K562 (cell line): ENCODE data around the gene PLAAT3. TPM values are rescaled to one million over a fixed set of nuclear protein-coding genes. Genes with fewer than 3 reads are reported as not detected.
"Not testable (repeated sequence)": the region's sequence is repeated elsewhere in the genome, so short reads cannot be mapped to it uniquely, and the experiment has no call there.

Source experiments
- ATAC-seq: fragments of 200-7000 bp; cut with Tn5 transposase; 3 replicates; pipeline ENCODE4 v1.9.1; 2020; ENCODE audit warnings: moderate library complexity
- BruUV-seq: library from RNA; stranded (reverse); fragments of 400-500 nt; replicated peaks from 2 replicates; lab custom pipeline; 2021; lab: Mats Ljungman, UMichigan
- CTCF ChIA-PET: fragments of 300-600 bp; formaldehyde crosslinking; extraction: SDS; loops from one replicate; lab custom pipeline; 2021; ENCODE audit warnings: low intra/inter-chr PET ratio; lab: Yijun Ruan, JAX
- POLR2A ChIA-PET: fragments of 300-600, 350-650 bp; sonication (Branson Sonifier 250); formaldehyde crosslinking; extraction: SDS; loops from one replicate; lab custom pipeline; 2021; ENCODE audit warnings: antibody characterized with exemption, inconsistent platforms; lab: Yijun Ruan, JAX
- DNase-seq, 4 experiments: peaks; one replicate each; pipeline versions ENCODE4 v3.0.0 to v3.0.0-alpha.2; 2011 to 2018; ENCODE audit warnings: low spot score in 3 of 4, mixed read lengths in 3 of 4; ENCODE audit errors: extremely low read depth in 1 of 4
- FAIRE-seq: peaks from 2 replicates; lab custom pipeline; 2011; peaks lifted over from hg19 to GRCh38; lab: Jason Lieb, UNC
- H2AFZ ChIP-seq: 2 replicates; pipeline ENCODE4 v1.6.0; 2011; ENCODE audit warnings: low read depth, low read length, control low read depth, inconsistent platforms
- H3K27ac ChIP-seq: fragments of 200-600 bp; 3 replicates; pipeline ENCODE4 v1.8.0; 2011; ENCODE audit warnings: low read depth, mild to moderate bottlenecking, control low read depth, inconsistent platforms, low read length, moderate library complexity, mixed read lengths; ENCODE audit errors: extremely low read depth
- H3K27me3 ChIP-seq, 2 experiments: fragments of 300-600 bp in 1 of 2; 2 replicates in 1 of 2; 3 replicates in 1 of 2; pipeline versions ENCODE4 v1.6.0 to v1.8.0; 2011; ENCODE audit warnings: inconsistent platforms in 2 of 2, low read length in 2 of 2, mild to moderate bottlenecking in 1 of 2, mixed read lengths in 1 of 2, moderate library complexity in 1 of 2; ENCODE audit not compliant: control insufficient read depth in 2 of 2, insufficient read depth in 2 of 2
- H3K36me3 ChIP-seq: fragments of 300-600 bp; 3 replicates; pipeline ENCODE4 v1.8.0; 2011; ENCODE audit warnings: mild to moderate bottlenecking, low read length, inconsistent platforms; ENCODE audit not compliant: control insufficient read depth, insufficient read depth
- H3K4me1 ChIP-seq, 2 experiments: fragments of 200-600 bp in 1 of 2; replicated peaks in 1 of 2; 2 replicates in 1 of 2; 3 replicates in 1 of 2; pipeline versions ENCODE4 v1.5.1 to v1.8.0; 2011; ENCODE audit warnings: inconsistent platforms in 2 of 2, low read length in 2 of 2, mild to moderate bottlenecking in 1 of 2, mixed read lengths in 1 of 2, moderate library complexity in 1 of 2; ENCODE audit not compliant: control insufficient read depth in 2 of 2, insufficient read depth in 2 of 2
- H3K4me2 ChIP-seq: 2 replicates; pipeline ENCODE4 v1.6.1; 2011; ENCODE audit warnings: low read length, control low read depth, inconsistent platforms, mixed read lengths; ENCODE audit not compliant: insufficient read depth
- H3K4me3 ChIP-seq: fragments of 200-600 bp; sonication (generic), shearing (Covaris generic); 2 replicates; pipeline ENCODE4 v1.5.1; 2016; ENCODE audit warnings: control low read depth, inconsistent platforms
- H3K79me2 ChIP-seq: fragments of 200-600 bp; 3 replicates; pipeline ENCODE4 v1.8.0; 2011; ENCODE audit warnings: low read length, inconsistent platforms; ENCODE audit not compliant: control insufficient read depth, insufficient read depth
- H3K9ac ChIP-seq, 2 experiments: 2 replicates each; pipeline versions ENCODE4 v1.6.0 to v1.6.1; 2011; ENCODE audit warnings: low read depth in 2 of 2, low read length in 2 of 2, control low read depth in 1 of 2, inconsistent platforms in 1 of 2, mild to moderate bottlenecking in 1 of 2, mixed read lengths in 1 of 2; ENCODE audit not compliant: insufficient read depth in 1 of 2
- H3K9me1 ChIP-seq: one replicate; pipeline ENCODE4 v1.6.0; 2011; ENCODE audit warnings: inconsistent platforms, mild to moderate bottlenecking, low read length, moderate library complexity; ENCODE audit not compliant: control insufficient read depth, insufficient read depth
- H3K9me3 ChIP-seq: replicated peaks from 2 replicates; pipeline ENCODE4 v1.5.1; 2011; ENCODE audit warnings: low read depth, low read length, inconsistent platforms; ENCODE audit not compliant: control insufficient read depth, insufficient read depth
- H4K20me1 ChIP-seq: replicated peaks from 2 replicates; pipeline ENCODE4 v1.6.1; 2011; ENCODE audit warnings: low read length, inconsistent platforms, mixed read lengths; ENCODE audit not compliant: control insufficient read depth, insufficient read depth
- KLF1 ChIP-seq: fragments of 450-650 bp; IDR thresholded peaks from 2 replicates; pipeline ENCODE4 v1.6.1; 2016; ENCODE audit warnings: missing genetic modification characterization, missing compliant biosample characterization
- MAFG ChIP-seq: fragments of 450-650 bp; conservative IDR thresholded peaks from 2 replicates; pipeline ENCODE4 v1.6.1; 2016; ENCODE audit warnings: missing genetic modification characterization, missing compliant biosample characterization
- NFRKB ChIP-seq: fragments of 450-650 bp; IDR thresholded peaks from 2 replicates; pipeline ENCODE4 v1.6.1; 2016; ENCODE audit warnings: low read depth
- NR2C2 ChIP-seq, 2 experiments: fragments of 200-800 bp in 1 of 2; sonication (Bioruptor generic) in 1 of 2; sonication (generic) in 1 of 2; formaldehyde crosslinking in 1 of 2; IDR thresholded peaks; 2 replicates each; pipeline versions ENCODE4 v1.6.1 to v1.8.0; 2016 to 2022; ENCODE audit warnings: mild to moderate bottlenecking in 1 of 2, missing compliant biosample characterization in 1 of 2, missing genetic modification characterization in 1 of 2, missing genetic modification reagents in 1 of 2
- PTRF ChIP-seq: fragments of 450-650 bp; IDR thresholded peaks from 2 replicates; pipeline ENCODE4 v1.6.1; 2016; ENCODE audit warnings: mild to moderate bottlenecking, missing genetic modification characterization, missing compliant biosample characterization
- PYGO2 ChIP-seq: fragments of 450-650 bp; IDR thresholded peaks from 2 replicates; pipeline ENCODE4 v1.6.1; 2016; ENCODE audit warnings: mild to moderate bottlenecking, missing genetic modification characterization, moderate library complexity, missing compliant biosample characterization
- RHOXF2B ChIP-seq: fragments of 250-450 bp; sonication (Bioruptor Pico); conservative IDR thresholded peaks from 2 replicates; pipeline ENCODE4 v1.5.1; 2021
- RNF2 ChIP-seq: sonication (generic); IDR thresholded peaks from 2 replicates; pipeline ENCODE4 v1.6.1; 2016
- THRB ChIP-seq: fragments of 450-650 bp; formaldehyde crosslinking; conservative IDR thresholded peaks from 2 replicates; pipeline ENCODE4 v1.4.0; 2022; ENCODE audit warnings: mild to moderate bottlenecking, missing genetic modification characterization
- ZNF175 ChIP-seq: fragments of 200-800 bp; sonication (Bioruptor generic); IDR thresholded peaks from 2 replicates; pipeline ENCODE4 v1.6.1; 2016; ENCODE audit warnings: low read depth, mild to moderate bottlenecking, missing genetic modification characterization, missing compliant biosample characterization
- ZNF57 ChIP-seq: fragments of 450-650 bp; formaldehyde crosslinking; IDR thresholded peaks from 2 replicates; pipeline ENCODE4 v1.4.0; 2020; ENCODE audit warnings: mild to moderate bottlenecking, moderate library complexity
- ZNF584 ChIP-seq: fragments of 200-800 bp; sonication (Bioruptor generic); IDR thresholded peaks from 2 replicates; pipeline ENCODE4 v1.6.1; 2016; ENCODE audit warnings: low read depth, mild to moderate bottlenecking, missing genetic modification characterization, missing compliant biosample characterization
- ZNF695 ChIP-seq: fragments of 450-650 bp; formaldehyde crosslinking; IDR thresholded peaks from 2 replicates; pipeline ENCODE4 v1.4.0; 2020; ENCODE audit warnings: mild to moderate bottlenecking, moderate library complexity
- ZNF717 ChIP-seq: fragments of 250-450 bp; sonication (Bioruptor Pico); IDR thresholded peaks from 2 replicates; pipeline ENCODE4 v1.5.0; 2021
- WGBS: fragments of 100-300 bp; shearing (Covaris generic); methylation state at CpG from one replicate; pipeline ENCODE4 v1.1.6; 2016; ENCODE audit warnings: low coverage, mixed read lengths; ENCODE audit not compliant: insufficient coverage; ENCODE audit errors: missing lambda C conversion rate; 5-methylcytosine and 5-hydroxymethylcytosine counted together
- in situ Hi-C: fragments of 300-500 bp; cut with MboI; formaldehyde crosslinking; loops from 4 replicates; pipeline ENCODE4 v1.15.0; 2018; ENCODE audit warnings: inconsistent platforms, mixed read lengths
- intact Hi-C: fragments of 100-400 bp; cut with micrococcal nuclease; formaldehyde crosslinking; loops from 2 replicates; pipeline ENCODE4 v1.14.2; 2022
- polyA plus RNA-seq, 8 experiments: library from polyadenylated mRNA; depleted of rRNA in 4 of 8; stranded (reverse) in 5 of 8; unstranded in 3 of 8; fragments of >200 nt; fragmentation: Nextera tagmentation in 2 of 8; fragmentation: Illumina TruSeq in 1 of 8; extraction: Ambion mirVana in 2 of 8; extraction: Trizol in 1 of 8; gene quantifications; 2 replicates each; pipeline versions ENCODE4 v1.2.1 to v1.2.3, GENCODE V29; 2011 to 2014; ENCODE audit warnings: inconsistent platforms in 1 of 8, missing spikeins in 1 of 8
- total RNA-seq, 7 experiments: library from RNA; depleted of rRNA in 6 of 7; stranded (reverse); fragments of >200 nt in 6 of 7; fragmentation: Illumina TruSeq in 2 of 7; extraction: Trizol in 2 of 7; gene quantifications; 2 replicates each; pipeline versions ENCODE4 v1.2.1 to v1.2.3, GENCODE V29; 2011 to 2021; ENCODE audit warnings: low replicate concordance in 1 of 7

PLAAT3 gene
- total and polyA plus RNA-seq, 9 of the 15 experiments (the other 6 are each of a cell fraction or from before 2014, with no cell fraction given), result 0.80 to 2.7 (median 1.4) TPM

GRCh38 chr11:63531074-63531792, 83.0 kb downstream of the PLAAT3 start:
- H3K27me3 ChIP-seq; CTCF ChIA-PET; H4K20me1 ChIP-seq; in situ Hi-C loops; H3K36me3 ChIP-seq; H3K9me1 ChIP-seq; intact Hi-C loops; H3K9me3 ChIP-seq; H3K4me3 ChIP-seq; BruUV-seq; H3K79me2 ChIP-seq; TF ChIP-seq NR2C2 (CRISPR knock-in tag; IDR thresholded peaks at IDR 0.05): not testable (repeated sequence)
- FAIRE-seq, result peak; percentile 95
- H3K4me1 ChIP-seq, result peaks cover 13 to 59% of the 10 kb centered on the region in 2 experiments
- H2AFZ ChIP-seq, result peak overlapping the region; percentile 77
- peak; percentile 96 for ATAC-seq
- WGBS, result 28% methylated on average over 4 of the region's 6 CpGs
- H3K9ac ChIP-seq, result peak overlapping the region in 1 of 2 experiments; percentile 28; a peak in 1 of 4 replicates
- peak; percentile 52 to 89 (median 66) for DNase-seq
- peak overlapping the region; percentile 76 for H3K27ac ChIP-seq
- POLR2A ChIA-PET, result interaction anchor here (0.6 kb wide), 2 partner anchors 404 to 1974 kb away, joined by 3 to 4 read pairs; no protein-coding TSS in a partner anchor
- peak overlapping the region; percentile 57 for H3K4me2 ChIP-seq
- TF ChIP-seq ZNF57 (CRISPR knock-in tag) (peak; percentile 90), PTRF (tag) (peak; percentile 95), KLF1 (peak; percentile 69; the same call in 1 of the 2 replicates), THRB (CRISPR knock-in tag) (peak; percentile 97), NR2C2 (tag; IDR thresholded peaks at IDR 0.05) (peak; percentile 62; the same call in 1 of the 2 replicates), ZNF584 (CRISPR knock-in tag) (peak; percentile 91), ZNF695 (CRISPR knock-in tag) (peak; percentile 93), PYGO2 (peak; percentile 97), MAFG (tag) (0 out of 2 replicates have a peak, but pooled peaks have one; percentile 42), ZNF175 (peak; percentile 95), ZNF717 (CRISPR knock-in tag) (peak; percentile 78; the same call in 1 of the 2 replicates), NFRKB (peak; percentile 43; the same call in 1 of the 2 replicates), RHOXF2B (CRISPR knock-in tag) (peak; percentile 94), RNF2 (peak; percentile 96)
